Hepatocyte (in vitro differentiated cells): ENCODE results near the gene SPATA31E1.
"Not testable (repeated sequence)": the region's sequence is repeated elsewhere in the genome, so short reads cannot be mapped to it uniquely, and the experiment has no call there.

ENCODE experiments used
- CTCF ChIP-seq: fragments of 200-600 bp; sonication (generic); IDR thresholded peaks from 2 replicates; pipeline ENCODE4 v1.5.1; 2016; ENCODE audit warnings: antibody characterized with exemption, mild to moderate bottlenecking; ENCODE audit not compliant: poor library complexity
- EZH2 ChIP-seq: fragments of 200-600 bp; sonication (generic); IDR thresholded peaks from 2 replicates; pipeline ENCODE4 v1.6.1; 2016; ENCODE audit warnings: antibody characterized with exemption, mild to moderate bottlenecking, borderline replicate concordance
- EZH2phosphoT487 ChIP-seq: fragments of 200-600 bp; sonication (generic); IDR thresholded peaks from one replicate; pipeline ENCODE4 v1.6.1; 2018; ENCODE audit warnings: antibody characterized with exemption, mild to moderate bottlenecking, low read depth, moderate library complexity; ENCODE audit not compliant: unreplicated experiment, severe bottlenecking

DNA sequence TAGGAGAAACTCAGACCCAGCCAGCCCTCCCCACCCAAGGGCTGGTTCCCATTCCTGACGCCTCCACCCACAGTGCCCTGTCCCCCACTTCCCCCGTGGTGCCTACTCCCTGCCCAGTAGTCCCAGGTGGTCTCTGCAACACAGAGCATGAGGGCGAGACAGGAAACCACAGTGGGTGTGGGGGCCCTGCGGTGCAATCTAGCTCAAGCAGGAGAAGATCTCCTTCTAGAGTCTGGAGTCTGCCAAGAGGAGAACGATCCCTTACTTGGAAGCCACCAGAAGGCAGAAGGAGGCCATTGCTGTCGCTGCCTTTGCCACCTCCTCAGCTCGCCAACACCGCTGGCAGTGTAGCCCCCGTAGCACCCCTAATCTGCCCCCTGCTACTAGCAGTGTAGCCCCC lies 55.2 kb downstream of the SPATA31E1 start:
- TF ChIP-seq EZH2, CTCF, EZH2phosphoT487: not testable (repeated sequence)
